ENCODE data around the gene OSCAR.
"Not testable (repeated sequence)": the region's sequence is repeated elsewhere in the genome, so short reads cannot be mapped to it uniquely, and the experiment has no call there.

Gene OSCAR

GRCh38 chr19:54128441-54128725 lies 27.8 kb upstream of the OSCAR start:
- in situ Hi-C loops (cut with MboI; ENCODE audit: low pct_unique_long_range_greater_than_20kb, low sequenced_read_pairs), result no loop called here
- no peak for DNase-seq

- no peak for DNase-seq
- in situ Hi-C loops (cut with MboI; ENCODE audit: low pct_unique_long_range_greater_than_20kb, low sequenced_read_pairs), result no loop called here
Measured at GRCh38 chr19:54127688-54128440, 27.3 kb upstream of the OSCAR start.

- in situ Hi-C loops (cut with MboI; ENCODE audit: low pct_unique_long_range_greater_than_20kb, low sequenced_read_pairs), result no loop called here
Measured at GRCh38 chr19:54125713-54126112, 25.1 kb upstream of the OSCAR start.

GRCh38 chr19:54124393-54124792 lies 23.8 kb upstream of the OSCAR start:
- in situ Hi-C loops (cut with MboI; ENCODE audit: low pct_unique_long_range_greater_than_20kb, low sequenced_read_pairs), result no loop called here
- no peak for DNase-seq

More at GRCh38 chr19:54125713-54126112, 25.1 kb upstream of the OSCAR start:
- DNase-seq, result no peak

GRCh38 chr19:54123682-54124081 lies 23.1 kb upstream of the OSCAR start:
- in situ Hi-C loops (cut with MboI; ENCODE audit: low pct_unique_long_range_greater_than_20kb, low sequenced_read_pairs), result no loop called here
- DNase-seq, result no peak

GRCh38 chr19:54121259-54121658 lies 20.7 kb upstream of the OSCAR start:
- no peak for DNase-seq
- in situ Hi-C loops (cut with MboI; ENCODE audit: low pct_unique_long_range_greater_than_20kb, low sequenced_read_pairs), result no loop called here

- DNase-seq, result peak; percentile 98
- in situ Hi-C loops (cut with MboI; ENCODE audit: low pct_unique_long_range_greater_than_20kb, low sequenced_read_pairs), result no loop called here
Measured at GRCh38 chr19:54115109-54116063, 14.8 kb upstream of the OSCAR start, which contains the start of the genes PRPF31 and TFPT. TSS of gene PRPF31 (plus strand) at chr19:54115754. CDS start at chr19:54118279, 2,525 bp downstream. TSS of gene TFPT (minus strand) at chr19:54115657. CDS start at chr19:54115269, 388 bp downstream.

GRCh38 chr19:54114340-54115108 lies 13.9 kb upstream of the OSCAR start:
- in situ Hi-C loops (cut with MboI; ENCODE audit: low pct_unique_long_range_greater_than_20kb, low sequenced_read_pairs), result no loop called here
- DNase-seq, result peak; percentile 74

GRCh38 chr19:54109651-54110050 lies 9.0 kb upstream of the OSCAR start:
- DNase-seq, result no peak
- in situ Hi-C loops (cut with MboI; ENCODE audit: low pct_unique_long_range_greater_than_20kb, low sequenced_read_pairs), result no loop called here

- no peak for DNase-seq
- in situ Hi-C loops (cut with MboI; ENCODE audit: low pct_unique_long_range_greater_than_20kb, low sequenced_read_pairs), result no loop called here
Measured at GRCh38 chr19:54108496-54108895, 7.9 kb upstream of the OSCAR start.

- in situ Hi-C loops (cut with MboI; ENCODE audit: low pct_unique_long_range_greater_than_20kb, low sequenced_read_pairs), result no loop called here
- DNase-seq, result no peak
Measured at GRCh38 chr19:54107876-54108490, 7.4 kb upstream of the OSCAR start.

GRCh38 chr19:54106716-54107115 lies 6.1 kb upstream of the OSCAR start:
- in situ Hi-C loops (cut with MboI; ENCODE audit: low pct_unique_long_range_greater_than_20kb, low sequenced_read_pairs), result no loop called here
- no peak for DNase-seq

- in situ Hi-C loops (cut with MboI; ENCODE audit: low pct_unique_long_range_greater_than_20kb, low sequenced_read_pairs), result no loop called here
- no peak for DNase-seq
Measured at GRCh38 chr19:54105796-54106195, 5.2 kb upstream of the OSCAR start.

- DNase-seq, result no peak
- in situ Hi-C loops (cut with MboI; ENCODE audit: low pct_unique_long_range_greater_than_20kb, low sequenced_read_pairs), result no loop called here
Measured at GRCh38 chr19:54104998-54105715, 4.6 kb upstream of the OSCAR start.

GRCh38 chr19:54102421-54103169 lies 2.0 kb upstream of the OSCAR start, which contains the start of gene NDUFA3:
TSS of gene NDUFA3 (plus strand) at chr19:54102855. CDS start at chr19:54102879, 24 bp downstream.
- peak; percentile 96 for DNase-seq
- in situ Hi-C loops (cut with MboI; ENCODE audit: low pct_unique_long_range_greater_than_20kb, low sequenced_read_pairs), result no loop called here

GRCh38 chr19:54099903-54100255 lies 724 bp downstream of the OSCAR start:
- DNase-seq; in situ Hi-C loops (cut with MboI; ENCODE audit: low pct_unique_long_range_greater_than_20kb, low sequenced_read_pairs): not testable (repeated sequence)

- in situ Hi-C loops (cut with MboI; ENCODE audit: low pct_unique_long_range_greater_than_20kb, low sequenced_read_pairs), result no loop called here
Measured at GRCh38 chr19:54099190-54099902, 1.3 kb downstream of the OSCAR start.

More at GRCh38 chr19:54099190-54099902, 1.3 kb downstream of the OSCAR start:
- DNase-seq, result no peak

Data from KBM-7 (cell line).